Lower leg skin (tissue), 4 donors: ENCODE results near the gene DNAJA2. TPM values are rescaled to one million over a fixed set of nuclear protein-coding genes. Genes with fewer than 3 reads are reported as not detected.
"Not testable (repeated sequence)": the region's sequence is repeated elsewhere in the genome, so short reads cannot be mapped to it uniquely, and the experiment has no call there.

Experiments used
- DNase-seq, 2 donors: peaks; one replicate each; pipeline ENCODE4 v3.0.0-alpha.2; 2019; ENCODE audit warnings: low spot score in 2 of 2
- H3K4me3 ChIP-seq: fragments of 200-600 bp; sonication (generic); 2 replicates; pipeline ENCODE4 v1.5.1; 2017; ENCODE audit warnings: mild to moderate bottlenecking, low read depth; ENCODE audit not compliant: poor library complexity, severe bottlenecking
- CTCF ChIP-seq, 3 donors: fragments of 450-650 bp; IDR thresholded peaks; one replicate each; pipeline ENCODE4 v1.5.1; 2016; ENCODE audit warnings: antibody characterized with exemption in 3 of 3, mild to moderate bottlenecking in 3 of 3, moderate library complexity in 2 of 3
- POLR2A ChIP-seq, 2 donors: fragments of 450-650 bp; IDR thresholded peaks; one replicate each; pipeline ENCODE4 v1.6.1; 2016 to 2017; ENCODE audit warnings: antibody characterized with exemption in 2 of 2, mild to moderate bottlenecking in 1 of 2, moderate library complexity in 1 of 2
- WGBS, 2 donors: methylation state at CpG; one replicate each; pipeline ENCODE4 v1.1.5; 2018; 5-methylcytosine and 5-hydroxymethylcytosine counted together
- intact Hi-C: fragments of 100-400 bp; cut with DNase I; formaldehyde crosslinking; loops from one replicate; pipeline ENCODE4 v1.15.0; 2023; ENCODE audit warnings: low total_unique reads
- total RNA-seq, 4 donors: library from RNA; depleted of rRNA; stranded (reverse); fragments of >200 nt; gene quantifications; one replicate each; pipeline ENCODE4 v1.1.0, GENCODE V29; 2016

Gene DNAJA2
- total RNA-seq, 4 donors from 2014 or later = 49.9 to 57.6 (median 52.1) TPM

GRCh38 chr16:46948548-46949166 is 24.8 kb downstream of the DNAJA2 start:
- intact Hi-C loops = no loop called here
- no peak overlapping the region for H3K4me3 ChIP-seq
- TF ChIP-seq POLR2A (IDR thresholded peaks at IDR 0.05) = no peak
- WGBS, 2 donors = 63% methylated on average over 4 of the region's 4 CpGs
- DNase-seq = peak in 1 of 2 donors; percentile 68

GRCh38 chr16:46947900-46948547 is 25.4 kb downstream of the DNAJA2 start:
- no peak overlapping the region for H3K4me3 ChIP-seq
- intact Hi-C loops = no loop called here
- peak in 1 of 2 donors; percentile 32 for DNase-seq
- TF ChIP-seq CTCF (IDR thresholded peaks at IDR 0.05) (no peak), POLR2A (IDR thresholded peaks at IDR 0.05) (no peak)
- 91% methylated on average over 7 of the region's 7 CpGs for WGBS, 2 donors

GRCh38 chr16:46944713-46945112 is 28.8 kb downstream of the DNAJA2 start:
- 89 to 92% methylated on average over 8 of the region's 8 CpGs for WGBS, 2 donors
- peak in 1 of 2 donors; percentile 70 for DNase-seq
- H3K4me3 ChIP-seq, intact Hi-C loops: not testable (repeated sequence)

- intact Hi-C loops = loop anchor here (10.0 kb wide), 1 partner anchor 817 kb away; no protein-coding TSS in a partner anchor
- TF ChIP-seq POLR2A (IDR thresholded peaks at IDR 0.05) = no peak
- TF ChIP-seq CTCF (IDR thresholded peaks at IDR 0.05) = no peak
- DNase-seq = no peak
- H3K4me3 ChIP-seq = no peak overlapping the region
Observed at GRCh38 chr16:46937536-46937935, 35.9 kb downstream of the DNAJA2 start.

- DNase-seq = no peak
- intact Hi-C loops = loop anchor here (10.0 kb wide), 1 partner anchor 822 kb away; no protein-coding TSS in a partner anchor
- TF ChIP-seq POLR2A (IDR thresholded peaks at IDR 0.05) (no peak), CTCF (IDR thresholded peaks at IDR 0.05) (no peak)
- no peak overlapping the region for H3K4me3 ChIP-seq
- 59 to 65% methylated on average over 7 of the region's 7 CpGs for WGBS, 2 donors
Observed at GRCh38 chr16:46932802-46933201, 40.7 kb downstream of the DNAJA2 start.

- no peak for DNase-seq
- H3K4me3 ChIP-seq = no peak overlapping the region
- intact Hi-C loops = loop anchor here (10.0 kb wide), 1 partner anchor 824 kb away; no protein-coding TSS in a partner anchor
- TF ChIP-seq POLR2A (IDR thresholded peaks at IDR 0.05) (no peak), CTCF (IDR thresholded peaks at IDR 0.05) (no peak)
- WGBS, 2 donors = 53 to 67% methylated on average over 8 of the region's 8 CpGs
Observed at GRCh38 chr16:46930861-46931260, 42.6 kb downstream of the DNAJA2 start.
